Peyer's patch (tissue), 4 donors: ENCODE data around the gene BLM. TPM values are rescaled to one million over a fixed set of nuclear protein-coding genes. Genes with fewer than 3 reads are reported as not detected.

Experiments used
- DNase-seq, 3 donors: peaks; one replicate each; pipeline ENCODE4 v3.0.0-alpha.2; 2017 to 2019
- H3K27ac ChIP-seq, 4 donors: fragments of 200-600 bp; sonication (generic); one replicate each; pipeline ENCODE4 v1.5.1; 2016 to 2019
- H3K27me3 ChIP-seq, 2 donors: fragments of 200-600 bp; sonication (generic); one replicate each; pipeline ENCODE4 v1.5.1; 2019
- H3K36me3 ChIP-seq, 3 donors: fragments of 200-600 bp; sonication (generic); one replicate each; pipeline ENCODE4 v1.5.1; 2016 to 2019
- H3K4me1 ChIP-seq, 4 donors: fragments of 200-600 bp; sonication (generic); one replicate each; pipeline ENCODE4 v1.5.1; 2016 to 2019
- H3K4me3 ChIP-seq, 4 donors: fragments of 200-600 bp; sonication (generic); 1 replicate in 3 of 4; 2 replicates in 1 of 4; pipeline ENCODE4 v1.5.1; 2016 to 2019; ENCODE audit warnings: mild to moderate bottlenecking in 1 of 4
- H3K9me3 ChIP-seq, 4 donors: fragments of 200-600 bp; sonication (generic); one replicate each; pipeline ENCODE4 v1.5.1; 2016 to 2019; ENCODE audit warnings: mild to moderate bottlenecking in 1 of 4
- CTCF ChIP-seq, 6 experiments: fragments of 450-650 bp in 4 of 6; fragments of 200-600 bp in 2 of 6; sonication (generic) in 1 of 6; IDR thresholded peaks; one replicate each; pipeline ENCODE4 v1.5.1; 2017 to 2019; ENCODE audit warnings: antibody characterized with exemption in 6 of 6, mild to moderate bottlenecking in 3 of 6, moderate library complexity in 1 of 6
- POLR2A ChIP-seq, 2 donors: fragments of 450-650 bp; IDR thresholded peaks; one replicate each; pipeline ENCODE4 v1.5.1; 2017; ENCODE audit warnings: antibody characterized with exemption in 2 of 2, mild to moderate bottlenecking in 2 of 2, moderate library complexity in 2 of 2
- total RNA-seq, 4 donors: library from RNA; depleted of rRNA; stranded (reverse); fragments of >200 nt; gene quantifications; one replicate each; pipeline ENCODE4 v1.1.0, GENCODE V29; 2016

The BLM gene
- total RNA-seq, 4 donors from 2014 or later = 0.94 to 8.4 (median 4.2) TPM

DNA sequence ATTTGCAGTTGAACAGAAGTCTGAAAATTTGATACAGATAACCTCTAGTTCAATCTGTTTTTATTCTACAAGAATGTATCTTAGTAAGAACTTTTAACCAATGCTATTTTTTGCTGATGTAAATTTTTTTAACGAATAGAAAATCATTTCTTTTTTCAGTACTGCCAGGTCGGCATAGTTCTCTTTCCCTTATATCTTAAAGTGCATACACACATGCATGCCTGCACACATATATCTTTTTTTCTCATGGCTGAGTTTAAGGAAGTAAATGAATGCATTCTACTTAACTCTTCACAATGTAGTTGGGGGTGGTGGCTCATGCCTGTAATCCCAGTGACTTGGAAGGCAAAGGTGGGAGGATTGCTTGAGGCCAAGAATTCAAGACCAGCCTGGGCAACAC lies 48.4 kb downstream of the BLM start:
- Histone ChIP-seq H3K36me3 (no peaks in the 10 kb centered on the region), H3K27ac (no peak overlapping the region)

DNA sequence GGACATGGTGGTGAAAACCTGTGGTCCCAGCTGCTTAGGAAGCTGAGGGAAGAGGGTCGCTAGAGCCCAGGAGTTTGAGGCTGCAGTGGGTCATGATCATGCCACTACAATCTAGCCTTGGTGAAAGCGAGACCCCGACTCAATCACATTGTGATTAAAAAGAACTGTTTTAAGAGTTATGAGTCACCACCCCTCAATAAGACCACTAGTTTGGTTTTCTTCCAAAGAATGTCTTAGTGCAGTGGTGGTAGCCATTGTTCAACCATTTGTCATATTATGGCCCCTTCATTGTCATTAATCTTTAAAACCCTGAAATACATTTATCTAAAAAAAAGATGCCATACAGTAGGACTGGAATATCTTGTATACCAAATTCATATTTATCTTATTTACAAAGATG lies 48.8 kb downstream of the BLM start:
- no peak overlapping the region for H3K27ac ChIP-seq
- no peaks in the 10 kb centered on the region for H3K27me3 ChIP-seq
- no peak for DNase-seq
- no peaks in the 10 kb centered on the region for H3K36me3 ChIP-seq
- H3K9me3 ChIP-seq = no peaks in the 10 kb centered on the region
- no peaks in the 10 kb centered on the region for H3K4me1 ChIP-seq
- TF ChIP-seq CTCF (IDR thresholded peaks at IDR 0.05) (no peak), POLR2A (IDR thresholded peaks at IDR 0.05) (no peak)
- H3K4me3 ChIP-seq = no peak overlapping the region

More for the DNA sequence above, 48.4 kb downstream of the BLM start:
- Histone ChIP-seq H3K4me1 (no peaks in the 10 kb centered on the region), H3K4me3 (no peak overlapping the region), H3K9me3 (no peaks in the 10 kb centered on the region), H3K27me3 (no peaks in the 10 kb centered on the region)
- DNase-seq = no peak
- no peak for TF ChIP-seq CTCF (IDR thresholded peaks at IDR 0.05)
- TF ChIP-seq POLR2A (IDR thresholded peaks at IDR 0.05) = no peak

GRCh38 chr15:90769375-90769774 lies 52.2 kb downstream of the BLM start:
- no peak overlapping the region for H3K27ac ChIP-seq
- H3K27me3 ChIP-seq = no peaks in the 10 kb centered on the region
- H3K36me3 ChIP-seq = no peaks in the 10 kb centered on the region
- no peak overlapping the region for H3K4me3 ChIP-seq
- TF ChIP-seq CTCF (IDR thresholded peaks at IDR 0.05) (no peak), POLR2A (IDR thresholded peaks at IDR 0.05) (no peak)
- H3K4me1 ChIP-seq = no peaks in the 10 kb centered on the region
- no peak for DNase-seq
- H3K9me3 ChIP-seq = no peaks in the 10 kb centered on the region

GRCh38 chr15:90773485-90773884 lies 56.3 kb downstream of the BLM start:
- H3K27me3 ChIP-seq = no peaks in the 10 kb centered on the region
- H3K4me3 ChIP-seq = no peak overlapping the region
- no peak overlapping the region for H3K27ac ChIP-seq
- TF ChIP-seq CTCF (IDR thresholded peaks at IDR 0.05) (no peak), POLR2A (IDR thresholded peaks at IDR 0.05) (no peak)
- H3K4me1 ChIP-seq = no peaks in the 10 kb centered on the region
- H3K9me3 ChIP-seq = no peaks in the 10 kb centered on the region
- no peak for DNase-seq
- no peaks in the 10 kb centered on the region for H3K36me3 ChIP-seq

- Histone ChIP-seq H3K9me3 (no peaks in the 10 kb centered on the region), H3K4me3 (no peak overlapping the region), H3K27me3 (no peaks in the 10 kb centered on the region), H3K4me1 (no peaks in the 10 kb centered on the region), H3K27ac (no peak overlapping the region), H3K36me3 (no peaks in the 10 kb centered on the region)
- no peak for TF ChIP-seq CTCF (IDR thresholded peaks at IDR 0.05)
- no peak for TF ChIP-seq POLR2A (IDR thresholded peaks at IDR 0.05)
- no peak for DNase-seq
These were observed 57.8 kb downstream of the BLM start for GRCh38 chr15:90774731-90775514.
